ENCODE results near the gene ITGB6. TPM values are rescaled to one million over a fixed set of nuclear protein-coding genes. Genes with fewer than 3 reads are reported as not detected.

Gene ITGB6
- total RNA-seq, 1 experiment from 2014 or later, result 6.9 TPM

DNA sequence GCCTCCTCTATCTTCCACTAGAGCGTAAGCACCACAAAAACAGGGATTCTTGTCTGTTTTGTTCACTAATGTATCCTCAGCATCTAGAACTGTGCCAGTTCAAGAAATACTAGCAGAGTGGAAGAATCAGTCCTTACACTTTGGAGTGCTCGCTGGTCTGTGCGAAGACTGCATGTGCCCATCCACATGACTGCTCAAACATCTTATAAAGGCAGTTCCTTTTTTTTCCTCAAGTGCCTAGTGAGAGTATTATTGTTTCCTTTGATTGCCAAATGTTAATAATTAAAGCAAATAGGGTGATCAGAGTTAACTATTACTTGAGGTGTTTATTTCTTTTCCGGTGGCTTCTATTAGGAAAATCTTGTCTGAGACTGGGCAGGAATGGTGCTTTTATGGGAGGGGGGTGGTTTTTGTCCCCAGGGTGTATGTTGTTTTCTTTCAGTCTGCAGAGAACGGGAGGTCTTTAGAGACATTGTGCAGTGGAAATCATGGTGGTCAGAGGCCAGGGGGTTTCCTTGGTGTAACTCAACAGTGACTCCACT, 45.6 kb upstream of the ITGB6 start:
- Mint-ChIP-seq H3K36me3 (ENCODE audit: insufficient read depth, unreplicated experiment) (no peaks in the 10 kb centered on the region), H3K27me3 (ENCODE audit: insufficient read depth, unreplicated experiment) (no peaks in the 10 kb centered on the region), H3K4me1 (ENCODE audit: insufficient read depth, unreplicated experiment) (peaks cover 45% of the 10 kb centered on the region), H3K27ac (ENCODE audit: low read depth, unreplicated experiment) (peak overlapping the region; percentile 61), H3K4me3 (ENCODE audit: unreplicated experiment) (no peak overlapping the region), H3K9me3 (ENCODE audit: unreplicated experiment) (no peaks in the 10 kb centered on the region)
- ChIA-PET POLR2A (interaction anchor here (0.6 kb wide), 1 partner anchor 519 kb away, joined by 3 read pairs; no protein-coding TSS in a partner anchor), CTCF (no interaction called here)
- TF ChIP-seq, protein P1, sequence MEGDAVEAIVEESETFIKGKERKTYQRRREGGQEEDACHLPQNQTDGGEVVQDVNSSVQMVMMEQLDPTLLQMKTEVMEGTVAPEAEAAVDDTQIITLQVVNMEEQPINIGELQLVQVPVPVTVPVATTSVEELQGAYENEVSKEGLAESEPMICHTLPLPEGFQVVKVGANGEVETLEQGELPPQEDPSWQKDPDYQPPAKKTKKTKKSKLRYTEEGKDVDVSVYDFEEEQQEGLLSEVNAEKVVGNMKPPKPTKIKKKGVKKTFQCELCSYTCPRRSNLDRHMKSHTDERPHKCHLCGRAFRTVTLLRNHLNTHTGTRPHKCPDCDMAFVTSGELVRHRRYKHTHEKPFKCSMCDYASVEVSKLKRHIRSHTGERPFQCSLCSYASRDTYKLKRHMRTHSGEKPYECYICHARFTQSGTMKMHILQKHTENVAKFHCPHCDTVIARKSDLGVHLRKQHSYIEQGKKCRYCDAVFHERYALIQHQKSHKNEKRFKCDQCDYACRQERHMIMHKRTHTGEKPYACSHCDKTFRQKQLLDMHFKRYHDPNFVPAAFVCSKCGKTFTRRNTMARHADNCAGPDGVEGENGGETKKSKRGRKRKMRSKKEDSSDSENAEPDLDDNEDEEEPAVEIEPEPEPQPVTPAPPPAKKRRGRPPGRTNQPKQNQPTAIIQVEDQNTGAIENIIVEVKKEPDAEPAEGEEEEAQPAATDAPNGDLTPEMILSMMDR (IDR thresholded peaks at IDR 0.05; ENCODE audit: unreplicated experiment), result no peak
- intact Hi-C loops (cut with micrococcal nuclease), result no loop called here
- BruUV-seq (replicated peaks), result no TSS peak
- DNase-seq (ENCODE audit: unreplicated experiment), result no peak

DNA sequence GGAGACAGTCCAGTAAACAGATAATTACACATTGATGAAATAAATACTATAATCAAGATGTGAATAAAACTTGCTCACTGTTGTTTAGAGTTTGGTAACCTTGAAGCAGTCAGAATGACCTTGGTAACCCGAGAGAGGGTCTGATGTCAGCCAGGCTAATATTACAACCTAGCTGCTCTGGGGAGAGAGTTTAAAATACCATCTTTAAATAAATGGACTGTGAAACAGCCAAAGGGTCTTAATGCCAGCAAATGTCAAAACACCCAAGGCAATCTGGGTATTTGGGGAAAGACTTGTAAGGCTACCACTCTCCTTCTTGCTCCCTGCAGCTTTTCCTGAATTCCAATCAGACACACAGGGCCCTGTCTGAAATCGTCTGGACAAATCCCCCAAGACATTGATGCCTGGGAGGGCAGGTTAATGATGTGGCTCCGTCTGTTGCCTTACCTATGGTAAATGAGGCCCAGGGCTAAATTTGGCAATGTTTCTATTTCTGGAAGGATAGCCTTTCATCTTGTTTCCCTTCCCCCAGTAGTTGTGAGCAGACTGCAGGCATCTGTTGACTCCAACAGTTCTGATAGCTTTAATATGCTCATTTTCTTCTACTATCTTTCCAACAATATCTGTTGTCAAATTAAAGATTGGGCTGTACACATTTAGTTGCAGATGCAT, 43.0 kb upstream of the ITGB6 start:
- no peaks in the 10 kb centered on the region for H3K9me3 Mint-ChIP-seq (ENCODE audit: unreplicated experiment)
- TF ChIP-seq, protein P1 (IDR thresholded peaks at IDR 0.05; ENCODE audit: unreplicated experiment), result no peak
- ChIA-PET POLR2A (interaction anchor here (8.9 kb wide), 1 partner anchor 16 kb away, joined by 137 read pairs; no protein-coding TSS in a partner anchor), CTCF (interaction anchor here (0.8 to 3.5 kb wide), 4 partner anchors 8 to 81 kb away, joined by 3 to 23 read pairs (median 3); no protein-coding TSS in a partner anchor)
- no TSS peak for BruUV-seq (replicated peaks)
- peaks cover 62% of the 10 kb centered on the region for H3K4me1 Mint-ChIP-seq (ENCODE audit: insufficient read depth, unreplicated experiment)
- no peaks in the 10 kb centered on the region for H3K27me3 Mint-ChIP-seq (ENCODE audit: insufficient read depth, unreplicated experiment)
- no peak overlapping the region for H3K4me3 Mint-ChIP-seq (ENCODE audit: unreplicated experiment)
- DNase-seq (ENCODE audit: unreplicated experiment), result peak; percentile 30
- H3K27ac Mint-ChIP-seq (ENCODE audit: low read depth, unreplicated experiment), result peak overlapping the region; percentile 93
- H3K36me3 Mint-ChIP-seq (ENCODE audit: insufficient read depth, unreplicated experiment), result no peaks in the 10 kb centered on the region
- intact Hi-C loops (cut with micrococcal nuclease), result no loop called here

DNA sequence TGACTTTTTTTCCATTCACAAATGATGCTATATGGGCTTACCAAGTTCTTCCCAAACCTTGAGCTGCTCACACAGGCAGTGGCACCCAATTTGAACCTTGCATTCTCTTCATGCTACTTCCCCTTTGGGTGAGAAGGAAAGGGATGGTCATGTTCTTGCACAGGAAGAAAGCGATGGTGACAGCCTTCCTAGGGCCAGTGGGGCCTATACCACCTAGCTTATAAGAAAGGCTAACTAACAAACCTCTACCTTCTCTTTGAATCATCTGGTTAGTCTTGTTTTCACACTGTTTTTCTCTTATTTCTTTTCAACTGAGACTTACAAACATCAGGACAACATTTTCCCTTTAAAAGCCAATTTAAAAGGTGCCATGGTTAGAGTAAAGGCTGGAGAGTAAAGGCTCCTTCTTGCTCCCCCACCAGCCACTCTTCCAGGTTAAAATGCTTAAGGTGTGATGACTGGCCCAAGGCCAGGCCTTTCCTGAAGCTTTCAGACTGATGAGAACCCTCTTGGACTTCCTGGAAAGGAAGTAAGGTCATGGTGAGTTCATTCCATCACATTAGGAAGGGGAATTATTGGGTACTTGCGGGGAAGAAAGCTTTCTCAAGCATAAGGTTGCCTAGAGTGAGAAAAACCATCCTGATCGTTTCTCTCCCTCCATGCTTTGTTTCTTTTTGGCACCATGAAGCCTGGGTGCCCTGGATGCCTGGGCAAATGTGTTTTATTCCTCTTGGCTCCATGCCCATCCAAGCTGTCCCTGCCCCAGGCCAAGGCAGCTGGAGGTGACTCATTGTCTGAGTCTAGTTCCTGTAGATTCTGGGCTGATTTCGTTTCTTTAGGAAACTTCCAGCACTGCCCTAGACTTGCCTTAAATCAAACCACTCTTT, 41.4 kb upstream of the ITGB6 start:
- Mint-ChIP-seq H3K27ac (ENCODE audit: low read depth, unreplicated experiment) (peak overlapping the region; percentile 93), H3K4me3 (ENCODE audit: unreplicated experiment) (peak overlapping the region; percentile 18), H3K4me1 (ENCODE audit: insufficient read depth, unreplicated experiment) (peaks cover 65% of the 10 kb centered on the region), H3K36me3 (ENCODE audit: insufficient read depth, unreplicated experiment) (no peaks in the 10 kb centered on the region), H3K9me3 (ENCODE audit: unreplicated experiment) (no peaks in the 10 kb centered on the region), H3K27me3 (ENCODE audit: insufficient read depth, unreplicated experiment) (no peaks in the 10 kb centered on the region)
- peak; percentile 97 for DNase-seq (ENCODE audit: unreplicated experiment)
- intact Hi-C loops (cut with micrococcal nuclease), result no loop called here
- POLR2A ChIA-PET, result interaction anchor here (0.6 to 8.9 kb wide), 10 partner anchors 11 to 1067 kb away, joined by 3 to 137 read pairs (median 3); partner anchors contain the start of genes ITGB6 and PSMD14
- CTCF ChIA-PET, result interaction anchor here (0.6 to 3.5 kb wide), 9 partner anchors 10 to 400 kb away, joined by 3 to 23 read pairs (median 4); no protein-coding TSS in a partner anchor
- TF ChIP-seq, protein P1 (IDR thresholded peaks at IDR 0.05; ENCODE audit: unreplicated experiment), result no peak
- TSS peak; percentile 100 for BruUV-seq (replicated peaks)

DNA sequence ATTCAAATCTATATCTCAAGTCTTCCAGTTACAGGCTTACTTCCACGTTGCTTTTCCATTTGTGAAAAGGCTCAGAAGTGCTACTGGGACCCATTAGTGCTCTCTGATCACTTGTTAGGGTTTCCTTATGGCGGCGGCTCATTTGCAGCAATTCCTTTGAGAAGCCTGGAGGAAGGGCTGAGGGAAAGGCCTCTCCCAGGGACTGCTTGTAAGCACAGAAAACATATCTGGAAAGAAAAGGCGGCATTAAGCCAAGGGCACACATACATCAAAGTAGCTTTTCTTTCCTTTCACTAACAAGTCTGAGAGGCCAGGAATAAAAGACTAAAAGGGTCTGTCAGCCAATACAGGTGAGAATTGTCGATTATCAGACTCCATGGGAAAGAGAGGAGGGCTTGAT, 39.4 kb upstream of the ITGB6 start:
- intact Hi-C loops (cut with micrococcal nuclease), result no loop called here
- DNase-seq (ENCODE audit: unreplicated experiment), result no peak
- peaks cover 51% of the 10 kb centered on the region for H3K4me1 Mint-ChIP-seq (ENCODE audit: insufficient read depth, unreplicated experiment)
- no peaks in the 10 kb centered on the region for H3K9me3 Mint-ChIP-seq (ENCODE audit: unreplicated experiment)
- TF ChIP-seq, protein P1 (IDR thresholded peaks at IDR 0.05; ENCODE audit: unreplicated experiment), result no peak
- H3K27ac Mint-ChIP-seq (ENCODE audit: low read depth, unreplicated experiment), result no peak overlapping the region
- ChIA-PET CTCF (no interaction called here), POLR2A (interaction anchor here (8.9 kb wide), 1 partner anchor 13 kb away, joined by 137 read pairs; no protein-coding TSS in a partner anchor)
- no peak overlapping the region for H3K4me3 Mint-ChIP-seq (ENCODE audit: unreplicated experiment)
- H3K27me3 Mint-ChIP-seq (ENCODE audit: insufficient read depth, unreplicated experiment), result no peaks in the 10 kb centered on the region
- H3K36me3 Mint-ChIP-seq (ENCODE audit: insufficient read depth, unreplicated experiment), result no peaks in the 10 kb centered on the region
- BruUV-seq (replicated peaks), result no TSS peak

Measured in MCF 10A (cell line).